ENCODE measurements around the gene DAB1. TPM values are rescaled to one million over a fixed set of nuclear protein-coding genes. Genes with fewer than 3 reads are reported as not detected.

DAB1 gene
- polyA plus RNA-seq, 4 donors: 5.0 to 6.5 (median 6.1) TPM

DNA sequence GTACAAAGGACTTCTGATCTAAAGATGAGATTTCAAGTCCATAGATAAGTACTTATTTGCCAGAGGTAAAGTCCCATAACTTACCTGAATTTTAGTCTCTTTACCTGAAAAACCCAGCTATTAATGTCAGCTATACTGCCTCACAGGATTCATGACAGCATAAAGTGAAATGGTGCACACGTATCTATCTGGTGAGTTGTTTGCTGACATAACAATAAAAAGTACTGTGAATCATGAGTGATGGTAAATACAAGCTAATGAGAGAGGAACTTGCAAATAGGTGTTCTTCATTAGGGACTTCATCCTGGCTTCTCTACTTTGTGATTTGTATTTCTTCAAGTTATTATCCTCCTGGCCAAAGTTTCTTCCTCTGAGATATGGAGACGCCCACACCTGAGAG, 233.0 kb downstream of the DAB1 start:
- DNase-seq (ENCODE audit: low read depth in 4 of 4, low spot score in 2 of 4): no peak

DNA sequence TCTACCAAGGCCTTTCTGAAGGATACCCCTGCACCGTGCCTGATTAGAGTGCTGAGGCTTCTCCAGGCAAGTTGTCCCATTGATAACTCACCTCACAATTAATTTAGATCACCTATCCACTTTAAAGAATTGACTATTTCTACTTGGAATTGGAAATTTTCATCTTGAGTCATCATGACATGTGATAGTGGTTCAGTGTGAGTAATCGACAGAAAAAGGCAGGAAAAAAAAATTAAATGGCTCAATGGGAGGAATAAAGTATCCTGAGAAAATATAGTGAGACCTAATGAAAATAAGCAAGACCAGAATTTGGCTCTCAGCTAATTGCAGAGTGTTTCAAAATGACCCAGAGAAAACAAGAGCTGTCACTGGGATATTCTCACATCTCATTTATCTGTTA, 235.7 kb downstream of the DAB1 start:
- DNase-seq (ENCODE audit: low read depth in 4 of 4, low spot score in 2 of 4): no peak

DNA sequence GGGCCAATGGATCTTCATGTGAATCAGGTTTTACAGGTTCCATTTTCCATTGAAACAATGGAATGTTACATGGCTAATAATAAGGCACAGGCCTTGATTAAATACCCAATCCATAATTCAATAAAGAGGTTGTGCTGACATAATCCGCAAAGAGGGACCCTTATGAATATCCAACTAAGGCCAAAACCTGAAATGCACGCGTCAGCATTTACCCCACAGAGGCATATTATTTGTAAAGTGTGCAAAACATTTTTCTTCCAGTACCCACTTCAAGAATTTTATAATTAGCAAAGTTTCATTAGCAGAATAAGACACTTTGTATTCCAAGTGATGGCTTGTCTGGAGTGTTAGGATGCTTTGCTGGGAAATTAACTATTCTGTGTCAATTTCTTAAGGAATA, 237.4 kb downstream of the DAB1 start:
- DNase-seq (ENCODE audit: low read depth in 4 of 4, low spot score in 2 of 4): no peak

DNA sequence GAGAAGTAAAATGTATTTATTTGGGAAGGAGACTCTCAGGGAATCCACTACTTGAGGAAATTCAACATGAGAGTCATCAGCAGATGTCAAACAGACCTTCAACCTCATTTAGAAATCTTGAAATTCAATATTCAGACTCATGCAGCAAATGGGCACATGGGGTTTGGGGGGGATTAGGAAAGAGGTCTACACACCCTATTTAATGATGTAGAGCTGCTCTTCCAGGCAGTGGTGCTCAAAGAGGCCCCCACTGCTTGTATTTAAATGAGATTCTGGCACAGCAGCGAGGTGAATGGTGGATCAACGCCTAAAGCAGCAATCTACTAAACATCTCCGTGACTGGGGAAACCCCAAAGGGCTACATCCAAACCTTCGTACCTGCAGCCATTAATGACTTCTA, 244.9 kb downstream of the DAB1 start:
- DNase-seq (ENCODE audit: low read depth in 4 of 4, low spot score in 2 of 4): no peak

DNA sequence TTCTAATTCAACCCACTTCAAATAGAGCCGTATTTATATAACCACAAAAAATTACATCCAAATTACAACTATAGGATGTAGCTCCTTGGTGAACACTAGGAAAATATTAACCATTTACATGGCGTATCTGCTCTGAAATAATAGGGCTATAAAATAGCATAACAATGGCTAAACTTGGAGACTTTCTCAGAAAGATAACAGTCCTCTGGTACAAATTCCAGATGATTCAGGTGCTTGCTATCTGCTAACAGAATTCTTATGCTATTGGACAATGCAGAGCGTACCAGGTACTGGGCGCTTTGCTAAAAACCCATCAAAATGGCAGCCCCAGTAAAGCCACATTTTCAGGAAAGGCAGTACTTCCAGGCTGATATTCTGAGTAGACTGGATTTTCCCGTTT, 248.4 kb downstream of the DAB1 start:
- DNase-seq (ENCODE audit: low read depth in 4 of 4, low spot score in 2 of 4): no peak

DNA sequence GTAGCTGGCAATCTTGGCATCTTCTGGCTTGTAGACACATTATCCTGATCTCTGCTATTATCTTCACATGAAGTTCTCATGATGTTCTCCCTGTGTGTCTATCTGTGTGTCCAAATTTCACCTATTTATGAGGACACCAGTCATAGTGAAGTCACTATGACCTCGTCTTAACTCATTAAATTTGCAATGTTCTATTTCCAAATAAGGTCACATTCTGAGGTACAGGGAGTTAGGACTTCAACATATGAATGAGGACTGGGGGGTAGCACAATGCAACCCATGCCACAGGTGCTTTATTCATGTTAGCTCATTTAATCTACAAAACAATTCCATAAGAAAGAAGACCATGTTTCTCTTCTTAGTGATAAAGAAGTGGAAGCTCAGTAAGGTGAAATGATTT, 251.8 kb downstream of the DAB1 start:
- DNase-seq (ENCODE audit: low read depth in 4 of 4, low spot score in 2 of 4): no peak

DNA sequence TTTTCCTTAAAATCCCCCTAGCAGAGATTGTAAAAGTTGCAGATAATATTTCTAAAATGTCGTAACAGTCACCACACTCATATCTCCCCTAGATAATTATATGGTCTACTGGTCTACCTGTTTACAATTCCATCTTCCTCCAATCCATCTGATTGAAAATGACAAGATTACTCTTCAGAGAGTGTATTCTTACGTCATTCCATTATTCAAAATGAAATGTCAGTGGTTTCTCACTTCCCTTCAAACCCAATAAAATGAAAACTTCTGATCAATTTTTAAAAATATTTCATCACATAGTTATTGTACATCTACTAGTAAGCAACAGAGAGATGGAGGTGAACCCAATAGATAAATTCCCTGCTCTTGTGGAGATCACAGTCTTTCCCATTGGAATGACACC, 255.9 kb downstream of the DAB1 start:
- DNase-seq (ENCODE audit: low read depth in 4 of 4, low spot score in 2 of 4): no peak

DNA sequence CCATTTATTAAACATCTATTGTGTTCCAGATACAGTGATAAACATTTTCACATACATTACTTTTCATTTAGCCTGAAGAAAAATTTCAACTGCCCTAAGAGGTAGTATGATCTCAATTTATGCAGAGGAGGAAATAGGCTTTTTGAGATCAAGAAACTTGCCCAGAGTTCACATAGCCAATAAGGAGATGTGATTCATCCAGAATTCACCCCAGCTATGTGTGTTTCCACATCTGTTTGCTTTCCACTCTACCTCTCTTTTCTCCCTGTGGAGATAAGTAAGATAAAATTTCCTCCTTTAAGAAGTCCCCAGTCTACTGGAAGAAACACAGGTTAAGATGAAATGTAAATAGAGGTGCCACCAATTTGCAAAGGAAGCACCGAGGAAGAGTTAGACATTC, 258.3 kb downstream of the DAB1 start:
- no peak for DNase-seq (ENCODE audit: low read depth in 4 of 4, low spot score in 2 of 4)

DNA sequence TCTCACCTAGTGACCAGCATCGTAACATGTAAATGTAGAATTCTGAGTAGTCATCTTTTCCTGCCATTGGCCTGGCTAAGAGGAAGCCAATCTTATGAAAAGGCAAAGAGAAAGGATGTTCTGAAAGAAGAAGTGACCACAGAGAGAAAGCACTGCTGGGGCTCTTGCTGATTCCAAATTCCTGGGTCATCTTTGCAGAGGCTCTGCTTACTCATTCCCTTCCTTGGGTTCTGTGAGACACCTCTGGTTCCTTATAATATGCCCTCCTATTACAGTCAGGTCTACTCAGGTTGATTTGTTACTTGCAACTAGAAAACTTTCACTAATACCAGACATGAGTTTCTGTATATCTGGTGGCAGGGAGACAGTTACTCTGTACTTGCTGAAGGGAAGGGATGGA, 259.3 kb downstream of the DAB1 start:
- no peak for DNase-seq (ENCODE audit: low read depth in 4 of 4, low spot score in 2 of 4)

DNA sequence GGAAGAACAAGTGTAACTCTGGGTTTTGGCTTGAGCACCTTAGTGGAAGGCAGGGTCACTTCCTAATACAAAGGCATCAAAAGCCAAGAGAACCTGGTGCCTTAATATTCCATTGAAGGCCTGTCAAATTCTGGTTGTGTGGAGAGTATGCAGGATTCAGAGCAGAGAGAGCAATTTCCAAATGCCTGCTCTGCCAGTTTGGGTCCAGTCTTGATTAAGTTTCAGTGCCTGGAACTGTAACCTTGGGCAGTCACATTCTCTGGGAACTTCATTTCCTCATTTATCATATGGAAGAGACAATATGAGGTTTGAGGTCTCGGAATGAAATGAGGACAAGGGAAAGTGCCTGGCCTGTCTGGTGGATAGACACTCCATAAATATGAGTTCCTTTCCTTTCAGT, 260.1 kb downstream of the DAB1 start:
- no peak for DNase-seq (ENCODE audit: low read depth in 4 of 4, low spot score in 2 of 4)

DNA sequence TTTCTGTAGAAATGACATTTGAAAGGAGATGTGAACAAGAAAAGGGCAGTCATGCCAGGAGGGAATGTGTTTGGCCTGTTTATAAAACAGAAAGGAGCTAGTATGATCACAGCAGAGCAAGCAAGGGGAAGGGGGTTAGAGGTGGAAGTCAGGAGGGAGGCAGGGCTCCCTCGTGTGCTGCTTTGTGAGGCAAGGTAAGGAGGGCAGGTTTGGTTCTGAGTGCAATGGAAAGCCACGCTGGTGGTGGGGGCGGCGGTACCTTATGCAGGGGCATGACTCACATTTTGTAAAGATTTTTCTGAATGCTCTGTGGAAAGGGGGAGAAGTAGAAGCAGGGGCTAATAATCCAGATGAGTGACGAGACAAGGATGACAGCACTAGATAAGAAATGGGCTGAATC, 260.5 kb downstream of the DAB1 start:
- DNase-seq (ENCODE audit: low read depth in 4 of 4, low spot score in 2 of 4): no peak

DNA sequence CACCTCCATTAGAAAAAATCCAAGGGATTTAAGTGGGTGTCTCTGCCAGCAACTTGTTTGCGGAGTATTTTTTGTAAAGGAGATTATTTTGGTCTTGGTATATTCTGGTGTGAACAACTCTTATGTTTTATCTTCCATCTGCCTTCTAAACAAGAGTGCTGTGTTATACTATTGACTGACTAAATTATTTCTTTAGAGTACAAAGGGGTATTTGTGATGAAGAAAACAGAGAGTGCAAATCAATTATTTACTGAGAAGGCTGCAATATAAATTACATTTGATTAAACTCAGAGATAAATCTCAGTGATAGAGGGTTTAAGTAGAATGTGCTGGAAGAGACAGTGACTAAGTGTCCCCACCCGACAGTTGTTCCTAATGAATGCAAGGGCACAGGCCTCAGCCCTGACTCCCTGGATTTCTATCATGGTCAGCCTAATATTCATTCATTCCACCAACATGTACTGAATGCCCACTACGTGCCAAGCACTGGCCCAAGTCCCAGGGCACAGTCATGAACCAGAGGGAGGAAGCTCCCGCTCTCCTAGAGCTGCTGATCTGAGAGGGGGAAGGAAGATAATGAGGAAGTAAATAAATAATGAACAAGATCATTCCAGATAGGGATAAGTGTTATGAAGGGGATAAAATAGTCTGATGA, 261.1 kb downstream of the DAB1 start:
- DNase-seq (ENCODE audit: low read depth in 4 of 4, low spot score in 2 of 4): no peak

DNA sequence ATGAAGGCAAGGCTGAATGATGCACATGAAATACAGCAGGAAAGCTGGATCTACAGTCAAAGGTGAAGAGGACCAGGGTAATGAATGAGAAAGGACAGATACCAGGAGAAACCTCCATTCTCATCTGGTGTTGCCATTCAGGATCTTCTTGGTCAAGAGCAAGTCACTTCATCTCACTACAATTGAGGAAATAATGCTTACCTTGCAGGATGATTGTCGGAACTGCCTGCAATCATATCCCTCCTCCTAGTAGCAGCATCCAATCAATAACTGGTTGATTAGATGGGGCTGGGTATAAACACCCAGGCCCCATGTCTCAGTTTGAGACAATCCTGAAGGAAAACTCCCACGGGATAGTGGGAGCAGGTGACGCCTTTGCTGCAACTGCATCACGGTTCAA, 263.3 kb downstream of the DAB1 start:
- no peak for DNase-seq (ENCODE audit: low read depth in 4 of 4, low spot score in 2 of 4)

DNA sequence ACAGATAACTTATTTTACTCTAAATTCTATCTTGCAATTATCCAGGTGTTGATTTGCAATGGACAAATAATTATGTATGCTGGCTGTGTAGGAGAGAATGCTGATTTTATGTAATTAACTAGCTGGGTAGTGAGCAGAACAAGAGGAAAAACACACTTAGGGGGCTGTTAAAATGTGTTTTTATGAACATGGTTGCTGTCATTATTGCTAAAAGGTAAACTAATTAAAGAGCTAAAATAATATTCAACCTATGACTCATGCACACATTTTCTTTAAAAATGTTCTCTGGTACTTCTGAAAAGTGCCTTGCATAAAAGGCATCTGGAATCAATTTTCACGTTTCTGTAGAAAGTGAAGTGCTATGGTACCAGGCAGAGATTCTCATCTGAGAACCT, 265.3 kb downstream of the DAB1 start:
- DNase-seq (ENCODE audit: low read depth in 4 of 4, low spot score in 2 of 4): no peak

DNA sequence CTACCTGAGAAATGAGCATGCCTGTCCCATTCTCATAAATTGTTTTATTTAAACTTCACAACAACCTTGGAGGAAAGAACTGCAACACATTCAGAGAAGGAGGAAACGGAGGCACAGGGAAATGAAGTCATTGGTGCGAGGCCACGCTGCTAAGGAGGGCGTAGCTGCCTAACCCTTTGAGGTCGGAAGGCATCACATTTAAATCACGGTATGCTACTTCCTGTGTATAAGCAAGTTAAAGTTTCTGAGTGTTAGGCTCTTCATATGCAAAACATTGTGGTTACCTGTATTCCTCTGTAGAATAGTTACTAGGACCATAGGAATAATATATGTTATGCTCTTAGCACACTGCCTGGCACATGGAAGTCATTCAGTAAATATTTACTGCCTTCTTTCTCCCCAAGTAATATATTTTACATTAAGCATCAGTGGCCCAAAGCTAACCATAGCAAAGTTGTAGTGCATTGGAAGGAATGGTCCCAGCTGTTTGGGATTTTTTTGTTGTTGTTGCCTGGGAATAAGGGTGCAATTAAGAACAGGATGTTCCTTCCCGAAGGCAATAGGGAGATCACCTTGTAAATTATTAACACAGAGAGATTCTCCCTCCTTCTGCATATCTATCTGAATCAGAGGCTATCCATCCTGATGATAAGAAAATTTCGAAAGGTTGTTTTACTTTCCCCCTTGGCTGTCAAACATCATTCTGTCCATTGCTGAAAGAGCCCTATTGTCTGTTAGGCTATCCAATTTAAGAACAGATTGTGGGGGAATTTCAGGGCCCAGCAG, 265.8 kb downstream of the DAB1 start:
- DNase-seq (ENCODE audit: low read depth in 4 of 4, low spot score in 2 of 4): no peak

DNA sequence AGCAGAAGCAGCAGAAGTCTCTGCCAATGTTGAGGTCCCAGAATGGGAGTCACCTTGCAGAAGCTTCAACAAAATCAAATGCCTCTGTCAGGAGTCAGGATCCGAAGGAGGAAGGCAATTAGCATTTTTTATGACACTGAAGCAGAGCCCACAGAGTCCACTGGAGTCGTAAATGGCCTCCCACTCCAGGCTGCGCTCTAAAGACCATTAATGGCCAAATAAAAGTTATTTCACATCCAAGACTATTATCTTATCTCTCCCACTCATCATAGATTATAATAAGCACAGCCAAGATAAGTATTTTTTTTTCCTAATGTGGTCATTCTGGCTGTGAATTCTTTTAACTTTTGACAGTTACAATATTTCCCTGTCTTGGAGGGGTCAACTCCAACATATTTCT, 267.0 kb downstream of the DAB1 start:
- no peak for DNase-seq (ENCODE audit: low read depth in 4 of 4, low spot score in 2 of 4)

DNA sequence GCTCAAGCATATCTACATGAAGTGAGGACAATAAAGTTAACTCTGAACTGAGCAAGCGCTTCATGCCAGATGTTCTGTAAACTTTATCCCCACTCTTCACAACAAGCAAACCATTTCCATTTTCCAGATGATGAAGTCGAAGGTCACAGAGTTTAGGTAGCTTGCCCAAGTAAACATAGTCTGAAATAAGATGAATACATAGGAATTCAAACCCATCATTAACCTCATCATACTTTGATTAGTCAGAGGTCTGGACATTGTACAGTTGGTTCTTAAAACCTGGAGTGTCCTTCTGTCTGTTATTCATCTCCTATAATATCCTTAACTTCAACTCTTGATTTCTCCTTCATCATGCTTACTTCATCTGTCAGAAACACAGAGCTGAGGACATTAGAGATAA, 277.8 kb downstream of the DAB1 start:
- DNase-seq (ENCODE audit: low read depth in 4 of 4, low spot score in 2 of 4): no peak

DNA sequence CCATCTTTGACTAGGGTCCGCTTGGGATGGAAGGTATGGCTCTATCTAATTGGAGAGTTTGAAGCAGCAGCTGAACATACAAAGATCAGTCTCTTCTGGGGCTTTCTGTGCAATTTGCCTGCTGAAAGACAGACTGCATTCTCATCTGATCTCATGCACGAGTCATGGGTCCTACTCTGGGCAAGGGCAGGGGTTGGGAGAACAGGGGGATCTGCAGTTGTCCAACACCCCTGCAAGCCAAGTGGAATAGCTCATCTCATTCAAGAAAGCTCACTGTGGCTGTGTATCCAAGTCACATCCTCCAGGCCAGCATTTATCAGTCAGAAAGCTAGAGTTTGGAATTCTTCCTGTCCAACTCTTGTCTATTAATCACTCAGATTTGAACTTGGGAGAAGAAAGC, 280.9 kb downstream of the DAB1 start:
- no peak for DNase-seq (ENCODE audit: low read depth in 4 of 4, low spot score in 2 of 4)

DNA sequence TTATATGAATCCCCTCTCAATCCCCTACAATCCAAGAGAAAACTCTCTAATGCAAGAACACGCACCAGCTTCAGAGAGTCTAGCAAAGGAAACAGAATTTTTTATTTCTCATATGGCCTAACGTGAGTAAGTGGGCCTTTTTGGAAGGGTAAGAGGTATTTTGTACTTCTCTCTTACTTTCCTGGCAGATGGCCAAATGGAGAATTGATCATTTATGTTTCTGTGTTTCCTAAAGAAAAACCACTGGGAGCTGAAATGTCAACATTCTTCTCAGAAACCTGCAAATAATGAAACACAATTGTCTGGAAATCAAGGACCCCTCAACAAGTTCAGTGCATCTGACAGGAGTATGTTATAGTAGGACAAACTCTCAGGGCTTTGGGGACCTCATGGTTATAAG, 281.7 kb downstream of the DAB1 start:
- DNase-seq (ENCODE audit: low read depth in 4 of 4, low spot score in 2 of 4): no peak

DNA sequence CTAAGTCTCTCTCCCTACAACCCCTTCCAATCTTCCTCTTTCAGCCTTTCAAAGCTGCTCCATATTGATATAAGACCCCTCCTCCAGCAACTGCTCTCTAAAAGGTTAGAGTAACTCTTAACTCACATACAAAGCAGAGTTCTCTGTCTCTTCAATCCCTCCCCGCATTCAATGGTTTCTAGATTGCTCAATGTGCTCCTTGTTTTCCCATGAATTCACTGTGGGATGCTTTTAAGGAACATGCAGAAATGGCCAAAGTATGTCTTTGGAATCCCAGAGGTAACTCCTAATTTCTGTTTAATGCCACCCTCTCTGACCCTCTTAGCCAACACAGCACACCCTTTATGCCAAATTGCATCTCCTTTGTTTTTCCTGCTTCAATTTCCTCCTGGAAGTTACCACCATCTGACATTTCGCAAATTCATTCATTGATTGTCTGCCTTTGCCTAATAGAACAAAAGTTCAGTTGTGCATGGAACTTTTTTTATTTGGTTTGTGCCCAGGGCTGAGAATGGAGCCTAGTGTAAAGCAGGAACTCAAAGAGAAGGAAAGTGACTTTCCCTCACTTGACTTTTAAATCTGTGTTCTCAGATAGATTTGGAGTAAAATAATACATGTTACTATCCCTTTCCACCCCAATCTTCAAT, 285.3 kb downstream of the DAB1 start:
- no peak for DNase-seq (ENCODE audit: low read depth in 4 of 4, low spot score in 2 of 4)

DNA sequence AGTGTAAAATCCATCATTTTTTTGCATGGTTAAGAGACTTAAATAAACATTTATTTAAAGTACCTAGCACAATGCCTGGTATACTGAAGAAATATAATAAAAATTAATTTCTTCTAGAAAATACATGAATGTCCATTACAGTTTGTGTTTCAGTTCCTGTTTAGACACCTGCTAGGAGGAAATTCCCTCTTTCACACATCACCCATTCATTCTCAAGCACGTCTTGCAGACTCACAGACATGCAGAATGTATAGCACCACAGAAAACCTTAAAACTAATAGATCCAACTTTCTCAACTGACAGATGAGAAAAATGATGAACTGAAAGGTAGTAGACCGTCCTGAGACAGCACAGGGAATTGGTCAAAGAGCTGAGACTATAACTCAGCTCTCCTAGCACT, 285.9 kb downstream of the DAB1 start:
- no peak for DNase-seq (ENCODE audit: low read depth in 4 of 4, low spot score in 2 of 4)

DNA sequence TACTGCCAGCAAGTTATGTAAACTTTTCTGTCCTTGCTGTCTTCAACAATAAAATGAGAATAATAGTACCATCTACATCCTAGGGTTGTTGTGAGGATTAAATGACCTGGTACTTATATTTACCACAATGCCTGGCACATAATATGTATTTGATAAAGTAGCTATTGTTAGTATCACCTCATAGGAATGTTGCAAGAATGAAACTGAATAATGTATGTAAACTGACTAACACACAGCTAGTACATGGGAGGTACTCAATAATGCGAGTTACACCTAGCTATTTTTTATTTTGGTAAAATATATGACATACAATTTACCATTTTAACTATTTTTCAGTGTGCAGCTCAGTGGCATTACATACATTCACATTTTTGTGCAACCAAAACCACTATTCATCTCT, 289.1 kb downstream of the DAB1 start:
- DNase-seq (ENCODE audit: low read depth in 4 of 4, low spot score in 2 of 4): no peak
